ENCODE measurements around the gene TMCO2. TPM values are rescaled to one million over a fixed set of nuclear protein-coding genes. Genes with fewer than 3 reads are reported as not detected.

The TMCO2 gene
- total RNA-seq = not detected

DNA sequence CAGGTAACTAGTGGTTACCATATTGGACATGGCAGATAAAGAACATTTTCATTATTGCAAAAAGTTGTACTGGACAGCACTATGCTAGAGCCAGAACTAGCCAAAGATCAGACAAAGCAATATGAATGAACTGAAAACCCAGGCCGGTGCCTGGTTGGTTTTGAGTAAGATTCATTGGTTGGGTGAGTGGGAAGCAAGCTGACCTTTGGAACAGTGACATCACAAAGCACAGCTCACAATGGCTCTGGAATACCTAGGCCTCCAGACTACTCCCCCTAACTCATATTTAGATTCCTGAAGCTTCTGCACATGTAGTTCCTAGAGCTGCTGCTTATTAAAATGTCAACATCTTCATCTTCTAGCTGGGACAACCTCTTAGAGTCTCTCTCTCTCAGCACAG lies at the start of gene TMCO2:
Gene TMCO2, plus strand, starts transcription at position 283 of the 400 bp plus-strand sequence. Its CDS starts 57 bp downstream, at position 340.
- DNase-seq (no peak), ATAC-seq (no peak)
- Histone ChIP-seq H3K27ac (no peak within 1 kb of the TSS), H3K36me3 (no peaks in the 10 kb centered on the region), H3K4me3 (no peak within 1 kb of the TSS), H3K4me1 (no peaks in the 10 kb centered on the region), H3K27me3 (no peaks in the 10 kb centered on the region), H3K9me3 (no peaks in the 10 kb centered on the region)
- TF ChIP-seq POLR2A (IDR thresholded peaks at IDR 0.05) = no peak
- TF ChIP-seq, protein P1, sequence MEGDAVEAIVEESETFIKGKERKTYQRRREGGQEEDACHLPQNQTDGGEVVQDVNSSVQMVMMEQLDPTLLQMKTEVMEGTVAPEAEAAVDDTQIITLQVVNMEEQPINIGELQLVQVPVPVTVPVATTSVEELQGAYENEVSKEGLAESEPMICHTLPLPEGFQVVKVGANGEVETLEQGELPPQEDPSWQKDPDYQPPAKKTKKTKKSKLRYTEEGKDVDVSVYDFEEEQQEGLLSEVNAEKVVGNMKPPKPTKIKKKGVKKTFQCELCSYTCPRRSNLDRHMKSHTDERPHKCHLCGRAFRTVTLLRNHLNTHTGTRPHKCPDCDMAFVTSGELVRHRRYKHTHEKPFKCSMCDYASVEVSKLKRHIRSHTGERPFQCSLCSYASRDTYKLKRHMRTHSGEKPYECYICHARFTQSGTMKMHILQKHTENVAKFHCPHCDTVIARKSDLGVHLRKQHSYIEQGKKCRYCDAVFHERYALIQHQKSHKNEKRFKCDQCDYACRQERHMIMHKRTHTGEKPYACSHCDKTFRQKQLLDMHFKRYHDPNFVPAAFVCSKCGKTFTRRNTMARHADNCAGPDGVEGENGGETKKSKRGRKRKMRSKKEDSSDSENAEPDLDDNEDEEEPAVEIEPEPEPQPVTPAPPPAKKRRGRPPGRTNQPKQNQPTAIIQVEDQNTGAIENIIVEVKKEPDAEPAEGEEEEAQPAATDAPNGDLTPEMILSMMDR (IDR thresholded peaks at IDR 0.05 in 4 of 5, conservative IDR thresholded peaks at IDR 0.05 in 1 of 5) = no peak
- intact Hi-C loops (cut with DNase I; ENCODE audit: low total_unique reads) = no loop called here
- in situ Hi-C loops (cut with MboI; ENCODE audit: low sequenced_read_pairs in 4 of 4) = no loop called here

DNA sequence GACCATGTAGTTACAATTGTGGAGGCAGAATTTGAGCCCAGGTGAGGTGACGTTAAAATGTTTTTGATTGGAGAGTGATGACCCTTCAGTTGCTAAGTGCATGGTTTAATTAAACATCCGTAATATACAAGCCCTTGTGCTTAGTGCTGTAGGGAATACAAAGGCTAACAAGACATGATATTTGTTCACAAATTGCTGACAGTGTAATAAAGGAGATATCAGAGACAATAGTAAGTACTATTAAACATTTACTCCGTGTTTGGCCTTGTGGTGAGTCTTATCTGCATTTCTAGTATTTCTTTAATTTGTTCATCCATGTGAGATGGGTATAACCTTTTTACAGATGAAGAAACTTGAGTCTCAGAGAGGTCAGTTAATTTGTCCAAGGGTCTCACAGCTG lies 48.6 kb upstream of the TMCO2 start:
- ATAC-seq = no peak
- no peak for DNase-seq
- Histone ChIP-seq H3K4me1 (no peaks in the 10 kb centered on the region), H3K27ac (no peak overlapping the region), H3K4me3 (no peak overlapping the region), H3K9me3 (no peaks in the 10 kb centered on the region), H3K36me3 (peaks cover 0 to 43% of the 10 kb centered on the region in 2 donors), H3K27me3 (no peaks in the 10 kb centered on the region)
- in situ Hi-C loops (cut with MboI; ENCODE audit: low sequenced_read_pairs in 4 of 4) = no loop called here
- no peak for TF ChIP-seq POLR2A (IDR thresholded peaks at IDR 0.05)
- TF ChIP-seq, protein P1 (IDR thresholded peaks at IDR 0.05 in 4 of 5, conservative IDR thresholded peaks at IDR 0.05 in 1 of 5) = no peak
- intact Hi-C loops (cut with DNase I; ENCODE audit: low total_unique reads) = no loop called here

DNA sequence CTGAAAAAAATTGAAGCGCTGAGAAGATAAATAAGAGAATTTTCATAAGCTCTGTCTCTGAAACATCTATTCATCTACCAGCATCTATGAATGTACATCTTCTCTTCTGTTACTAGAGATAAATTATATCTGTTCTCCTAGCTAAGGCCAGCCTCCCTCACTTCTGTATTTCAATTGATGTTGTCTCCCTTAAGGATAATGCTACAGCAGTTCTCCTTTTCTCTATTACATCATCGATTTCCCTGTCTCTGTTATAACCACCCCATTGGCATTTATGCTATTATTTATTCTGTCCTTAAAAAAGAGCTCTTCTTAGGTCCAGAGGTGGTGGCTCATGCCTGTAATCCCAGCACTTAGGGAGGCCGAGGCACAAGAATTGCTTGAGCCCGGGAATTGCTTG lies 42.9 kb upstream of the TMCO2 start:
- ATAC-seq (no peak), DNase-seq (no peak)
- H3K9me3 ChIP-seq = no peaks in the 10 kb centered on the region
- intact Hi-C loops (cut with DNase I; ENCODE audit: low total_unique reads) (no loop called here), in situ Hi-C loops (cut with MboI; ENCODE audit: low sequenced_read_pairs in 4 of 4) (no loop called here)
- H3K4me3 ChIP-seq = no peak overlapping the region
- no peak overlapping the region for H3K27ac ChIP-seq
- no peak for TF ChIP-seq POLR2A (IDR thresholded peaks at IDR 0.05)
- TF ChIP-seq, protein P1 (IDR thresholded peaks at IDR 0.05 in 4 of 5, conservative IDR thresholded peaks at IDR 0.05 in 1 of 5) = no peak
- no peaks in the 10 kb centered on the region for H3K4me1 ChIP-seq
- H3K27me3 ChIP-seq = no peaks in the 10 kb centered on the region
- H3K36me3 ChIP-seq = peaks cover 0 to 22% of the 10 kb centered on the region in 2 donors

DNA sequence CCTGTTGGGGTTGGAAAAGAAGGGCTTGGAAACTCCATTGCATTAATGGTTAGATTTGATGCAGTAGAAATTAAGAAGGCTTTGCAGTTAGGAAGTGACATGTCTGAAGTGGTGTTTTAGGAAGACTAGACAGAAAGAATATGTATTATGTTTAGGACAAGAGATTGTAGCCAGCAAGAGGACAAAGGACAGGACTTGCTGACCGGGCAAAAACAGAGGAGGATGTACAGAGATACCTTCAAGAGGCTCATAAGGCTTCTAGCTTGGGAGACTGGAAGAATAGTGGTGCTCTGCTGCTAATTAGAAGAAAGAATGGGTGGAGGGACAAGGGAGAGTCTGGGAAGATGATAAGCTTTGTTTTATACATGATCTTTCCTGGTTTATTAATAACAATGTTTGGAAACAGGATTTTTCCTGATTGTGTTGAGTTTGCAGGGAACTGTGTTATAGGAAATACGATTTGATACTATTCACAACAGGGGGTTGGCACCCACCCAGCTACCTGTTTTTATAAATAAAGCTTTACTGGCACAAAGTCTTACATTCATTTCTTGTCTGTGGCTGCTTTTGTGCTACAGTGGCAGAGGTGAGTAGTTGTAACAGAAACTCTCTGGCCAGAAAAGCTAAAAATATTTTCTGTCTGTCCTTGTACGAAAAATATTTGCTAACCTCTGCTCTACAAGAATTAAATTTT lies 37.1 kb upstream of the TMCO2 start:
- no peak for ATAC-seq
- H3K4me1 ChIP-seq = no peaks in the 10 kb centered on the region
- in situ Hi-C loops (cut with MboI; ENCODE audit: low sequenced_read_pairs in 4 of 4) = no loop called here
- TF ChIP-seq, protein P1 (IDR thresholded peaks at IDR 0.05 in 4 of 5, conservative IDR thresholded peaks at IDR 0.05 in 1 of 5) = no peak
- no peak for TF ChIP-seq POLR2A (IDR thresholded peaks at IDR 0.05)
- H3K27ac ChIP-seq = no peak overlapping the region
- intact Hi-C loops (cut with DNase I; ENCODE audit: low total_unique reads) = loop anchor here (5.0 kb wide), 1 partner anchor 33 kb away; no protein-coding TSS in a partner anchor
- H3K36me3 ChIP-seq = peaks cover 0 to 9% of the 10 kb centered on the region in 2 donors
- no peaks in the 10 kb centered on the region for H3K27me3 ChIP-seq
- H3K9me3 ChIP-seq = no peaks in the 10 kb centered on the region
- H3K4me3 ChIP-seq = no peak overlapping the region
- no peak for DNase-seq
